ENCODE results near the gene ST3GAL3. TPM values are rescaled to one million over a fixed set of nuclear protein-coding genes. Genes with fewer than 3 reads are reported as not detected.

The ST3GAL3 gene
- total and polyA plus RNA-seq, 2 experiments from 2014 or later, result 4.5 to 7.0 TPM

- H3F3A ChIP-seq (replicated peaks; ENCODE audit: low read depth), result no peaks in the 10 kb centered on the region
- no peaks in the 10 kb centered on the region for H3K4me1 Mint-ChIP-seq
- H3K27me3 ChIP-seq (ENCODE audit: insufficient read depth), result no peaks in the 10 kb centered on the region
- H3K27me3 Mint-ChIP-seq (ENCODE audit: insufficient read depth, low read depth, poor library complexity), result peaks cover 9% of the 10 kb centered on the region
- no peaks in the 10 kb centered on the region for H3K36me3 ChIP-seq (ENCODE audit: insufficient read depth)
- no peaks in the 10 kb centered on the region for H3K9me3 Mint-ChIP-seq
- H3K4me3 ChIP-seq, result no peak overlapping the region
- no peaks in the 10 kb centered on the region for H3K79me2 ChIP-seq (replicated peaks; ENCODE audit: insufficient read depth)
- H3K36me3 Mint-ChIP-seq (ENCODE audit: low read depth), result no peaks in the 10 kb centered on the region; the same call in 1 of the 3 replicates
- H3K27ac ChIP-seq (ENCODE audit: low read depth), result no peak overlapping the region
- TF ChIP-seq ETS1 (IDR thresholded peaks at IDR 0.05) (no peak), ZNF114 (CRISPR knock-in tag; IDR thresholded peaks at IDR 0.05) (no peak), REST (IDR thresholded peaks at IDR 0.05; ENCODE audit: unreplicated experiment) (no peak), POLR2AphosphoS5 (IDR thresholded peaks at IDR 0.05; ENCODE audit: low read depth) (no peak), JUNB (IDR thresholded peaks at IDR 0.05; ENCODE audit: unreplicated experiment) (no peak), NANOG (IDR thresholded peaks at IDR 0.05; ENCODE audit: borderline replicate concordance) (no peak), EZH2 (IDR thresholded peaks at IDR 0.05; ENCODE audit: low read depth, unreplicated experiment) (no peak), ZNF331 (CRISPR knock-in tag; IDR thresholded peaks at IDR 0.05; ENCODE audit: low read depth) (no peak), STAT1 (IDR thresholded peaks at IDR 0.05; ENCODE audit: unreplicated experiment) (no peak), EZH2phosphoT487 (IDR thresholded peaks at IDR 0.05; ENCODE audit: unreplicated experiment) (no peak), ZNF462 (CRISPR knock-in tag; IDR thresholded peaks at IDR 0.05) (no peak), CTCF (conservative IDR thresholded peaks at IDR 0.05; ENCODE audit: low read depth in 2 of 2) (no peak), CREB1 (CRISPR knock-in tag; IDR thresholded peaks at IDR 0.05; ENCODE audit: low read depth) (no peak)
- no peak overlapping the region for H3K4me2 ChIP-seq
- ATAC-seq, result no peak
- no peaks in the 10 kb centered on the region for H3K4me1 ChIP-seq (ENCODE audit: insufficient read depth)
- DNase-seq (ENCODE audit: low spot score), result no peak
- no peak overlapping the region for H3K4me3 Mint-ChIP-seq
- no peak overlapping the region for H3K27ac Mint-ChIP-seq
- no peak overlapping the region for H2AFZ ChIP-seq
- no peaks in the 10 kb centered on the region for H3K9me2 ChIP-seq (ENCODE audit: insufficient read depth)
- H4K20me1 ChIP-seq (replicated peaks; ENCODE audit: insufficient read depth), result no peaks in the 10 kb centered on the region
Measured at GRCh38 chr1:43960798-43961197, 253.5 kb downstream of the ST3GAL3 start.

Data from GM23338 (cell line).